Natural killer cell (primary cell): ENCODE results near the gene DNAL4. TPM values are rescaled to one million over a fixed set of nuclear protein-coding genes. Genes with fewer than 3 reads are reported as not detected.

ENCODE experiments used
- ATAC-seq, 3 donors: fragments of 150-1000 bp in 2 of 3; fragments of 200-7000 bp in 1 of 3; cut with Tn5 transposase; 1 replicate in 1 of 3; 2 replicates in 2 of 3; pipeline ENCODE4 v1.10.0; 2021; ENCODE audit warnings: mild to moderate bottlenecking in 2 of 3, moderate library complexity in 2 of 3
- DNase-seq, 2 donors: peaks; one replicate each; pipeline versions ENCODE4 v3.0.0 to v3.0.0-alpha.2; 2013 to 2021; ENCODE audit warnings: mixed read lengths in 1 of 2
- H3K27ac ChIP-seq: one replicate; pipeline ENCODE4 v1.5.1; 2013; ENCODE audit warnings: mild to moderate bottlenecking, low read length
- H3K27me3 ChIP-seq: one replicate; pipeline ENCODE4 v1.6.1; 2013; ENCODE audit warnings: low read length; ENCODE audit not compliant: control insufficient read depth, insufficient read depth
- H3K36me3 ChIP-seq: one replicate; pipeline ENCODE4 v1.6.1; 2013; ENCODE audit warnings: low read length; ENCODE audit not compliant: control insufficient read depth, insufficient read depth
- H3K4me1 ChIP-seq: one replicate; pipeline ENCODE4 v1.6.1; 2013; ENCODE audit warnings: low read length; ENCODE audit not compliant: control insufficient read depth, insufficient read depth
- H3K4me3 ChIP-seq: one replicate; pipeline ENCODE4 v1.5.1; 2013; ENCODE audit warnings: low read length
- H3K9me3 ChIP-seq: one replicate; pipeline ENCODE4 v1.6.1; 2013; ENCODE audit warnings: low read length; ENCODE audit not compliant: control insufficient read depth, insufficient read depth
- H3K27ac Mint-ChIP-seq, 2 donors: one replicate each; pipeline ENCODE4 v1.8.0; 2022; ENCODE audit warnings: mild to moderate bottlenecking in 2 of 2, mixed read lengths in 2 of 2, moderate library complexity in 1 of 2
- H3K27me3 Mint-ChIP-seq, 2 donors: one replicate each; pipeline ENCODE4 v1.8.0; 2022; ENCODE audit warnings: low read depth in 2 of 2, mixed read lengths in 2 of 2
- H3K36me3 Mint-ChIP-seq: one replicate; pipeline ENCODE4 v1.8.0; 2022; ENCODE audit warnings: mixed read lengths
- H3K4me1 Mint-ChIP-seq, 2 donors: one replicate each; pipeline ENCODE4 v1.8.0; 2022; ENCODE audit warnings: mixed read lengths in 2 of 2
- H3K4me3 Mint-ChIP-seq: one replicate; pipeline ENCODE4 v1.8.0; 2022; ENCODE audit warnings: mild to moderate bottlenecking, moderate library complexity, mixed read lengths
- H3K9me3 Mint-ChIP-seq, 2 donors: one replicate each; pipeline ENCODE4 v1.8.0; 2022; ENCODE audit warnings: mixed read lengths in 2 of 2
- WGBS: methylation state at CpG from one replicate; pipeline ENCODE4 v1.1.7; 2013; ENCODE audit warnings: missing lambda C conversion rate; ENCODE audit not compliant: insufficient coverage; 5-methylcytosine and 5-hydroxymethylcytosine counted together
- intact Hi-C: fragments of 100-400 bp; cut with micrococcal nuclease; formaldehyde crosslinking; loops from one replicate; pipeline ENCODE4 v1.14.2; 2022
- total RNA-seq, 4 donors: library from RNA; stranded (reverse); fragments of 120-200 nt in 1 of 4; gene quantifications; one replicate each; pipeline versions ENCODE4 v1.2.3 to v1.2.4, GENCODE V29; 2013 to 2022
- TF ChIP-seq, protein P1 (sequence below): fragments of 200-600 bp; IDR thresholded peaks from one replicate; pipeline ENCODE4 v1.8.0; 2022; ENCODE audit warnings: antibody characterized with exemption

Gene DNAL4
- total RNA-seq, 3 donors from 2014 or later (not counting 1 experiment from before 2014, with no cell fraction given): 5.4 to 9.8 (median 6.2) TPM

DNA sequence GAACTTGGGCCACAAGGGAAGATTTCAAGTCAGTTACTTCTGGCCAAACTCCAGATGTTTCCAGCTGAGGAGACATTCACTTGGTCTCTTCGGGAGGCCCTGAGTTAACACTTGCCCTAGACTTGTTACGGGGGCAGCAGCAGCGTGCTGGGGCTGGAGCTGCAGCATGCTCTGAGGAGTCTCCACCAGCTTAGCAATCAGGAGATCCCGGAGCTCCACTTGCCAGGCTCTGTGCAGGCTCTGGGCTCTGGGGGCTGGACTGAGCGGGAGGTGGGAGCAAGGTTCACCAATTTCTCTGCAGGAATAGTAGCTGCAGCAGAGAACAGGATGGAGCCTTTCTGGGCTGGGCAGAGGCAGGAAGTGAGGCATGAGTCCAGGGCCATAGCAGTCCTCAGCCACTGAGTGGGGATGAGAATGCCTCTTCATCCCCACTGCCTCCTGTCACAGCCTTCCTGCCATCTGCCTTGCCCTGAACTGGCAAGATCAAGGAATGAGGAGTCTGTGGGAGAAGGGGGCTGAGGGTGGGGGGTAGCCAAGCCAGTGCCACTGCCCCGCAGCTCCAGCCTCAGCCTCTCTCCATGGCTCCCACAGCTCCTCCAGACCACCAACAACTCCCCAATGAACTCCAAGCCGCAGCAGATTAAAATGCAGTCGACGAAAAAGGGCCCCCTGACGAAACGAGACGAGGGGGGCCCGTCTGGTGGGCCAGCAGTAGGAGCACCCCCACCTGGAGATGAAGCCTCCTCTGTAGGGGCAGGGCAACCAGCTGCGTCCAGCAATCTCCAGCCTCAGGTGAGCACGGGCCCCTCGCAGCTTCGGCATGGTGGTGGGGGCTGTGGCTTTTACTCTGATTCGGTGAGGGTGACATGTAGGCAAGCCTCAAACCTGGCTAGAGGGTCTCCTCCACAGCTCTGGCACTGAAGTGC lies 64.8 kb downstream of the DNAL4 start:
- Mint-ChIP-seq H3K4me3 (no peak overlapping the region), H3K4me1 (peaks cover 24 to 29% of the 10 kb centered on the region in 2 donors), H3K9me3 (no peaks in the 10 kb centered on the region), H3K27me3 (no peaks in the 10 kb centered on the region), H3K27ac (peak overlapping the region; percentile 24 to 86), H3K36me3 (peaks cover 9% of the 10 kb centered on the region)
- H3K27me3 ChIP-seq: no peaks in the 10 kb centered on the region
- intact Hi-C loops: no loop called here
- ATAC-seq (no peak), DNase-seq (no peak)
- TF ChIP-seq, protein P1, sequence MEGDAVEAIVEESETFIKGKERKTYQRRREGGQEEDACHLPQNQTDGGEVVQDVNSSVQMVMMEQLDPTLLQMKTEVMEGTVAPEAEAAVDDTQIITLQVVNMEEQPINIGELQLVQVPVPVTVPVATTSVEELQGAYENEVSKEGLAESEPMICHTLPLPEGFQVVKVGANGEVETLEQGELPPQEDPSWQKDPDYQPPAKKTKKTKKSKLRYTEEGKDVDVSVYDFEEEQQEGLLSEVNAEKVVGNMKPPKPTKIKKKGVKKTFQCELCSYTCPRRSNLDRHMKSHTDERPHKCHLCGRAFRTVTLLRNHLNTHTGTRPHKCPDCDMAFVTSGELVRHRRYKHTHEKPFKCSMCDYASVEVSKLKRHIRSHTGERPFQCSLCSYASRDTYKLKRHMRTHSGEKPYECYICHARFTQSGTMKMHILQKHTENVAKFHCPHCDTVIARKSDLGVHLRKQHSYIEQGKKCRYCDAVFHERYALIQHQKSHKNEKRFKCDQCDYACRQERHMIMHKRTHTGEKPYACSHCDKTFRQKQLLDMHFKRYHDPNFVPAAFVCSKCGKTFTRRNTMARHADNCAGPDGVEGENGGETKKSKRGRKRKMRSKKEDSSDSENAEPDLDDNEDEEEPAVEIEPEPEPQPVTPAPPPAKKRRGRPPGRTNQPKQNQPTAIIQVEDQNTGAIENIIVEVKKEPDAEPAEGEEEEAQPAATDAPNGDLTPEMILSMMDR: no peak
- H3K4me1 ChIP-seq: peaks cover 10% of the 10 kb centered on the region
- no peaks in the 10 kb centered on the region for H3K9me3 ChIP-seq
- 97% methylated on average over 17 of the region's 18 CpGs for WGBS
- H3K27ac ChIP-seq: no peak overlapping the region
- H3K4me3 ChIP-seq: no peak overlapping the region
- H3K36me3 ChIP-seq: peaks cover 82% of the 10 kb centered on the region

Other genes starting within 250 kb of the DNAL4 start
- gene DMC1, start 224.0 kb downstream of the DNAL4 start, total RNA-seq: 1 to 10 TPM in 1 of 3 donors, under 1 TPM in 2; 0.31 to 1.7 (median 0.63) TPM
- under 1 TPM; 0.07 to 0.29 (median 0.28) TPM for gene FAM227A, start 137.8 kb downstream of the DNAL4 start, total RNA-seq
- 10 to 100 TPM in 2 of 3 donors, 1 to 10 TPM in 1; 8.2 to 10.9 (median 10.8) TPM for gene CBY1, start 137.5 kb downstream of the DNAL4 start, total RNA-seq
- 10 to 100 TPM; 45.9 to 50.6 (median 47.5) TPM for gene TOMM22, start 112.2 kb downstream of the DNAL4 start, total RNA-seq
- gene JOSD1, start 93.2 kb downstream of the DNAL4 start, total RNA-seq: 100 to 1,000 TPM; 123 to 165 (median 128) TPM
- 100 to 1,000 TPM; 236 to 259 (median 249) TPM for gene GTPBP1, start 88.2 kb downstream of the DNAL4 start, total RNA-seq
- gene SUN2, start 38.1 kb downstream of the DNAL4 start, total RNA-seq: 1,000 to 10,000 TPM in 1 of 3 donors, 100 to 1,000 TPM in 2; 882 to 1,056 (median 886) TPM
- gene NPTXR, start 49.9 kb upstream of the DNAL4 start, total RNA-seq: 1 to 10 TPM; 4.8 to 8.2 (median 6.1) TPM
- gene CBX6, start 78.1 kb upstream of the DNAL4 start, total RNA-seq: 10 to 100 TPM; 68.0 to 81.5 (median 75.7) TPM
- gene APOBEC3A, start 163.5 kb upstream of the DNAL4 start, total RNA-seq: 10 to 100 TPM in 1 of 3 donors, 1 to 10 TPM in 1, under 1 TPM in 1; 0.66 to 48.1 (median 4.3) TPM
- 1 to 10 TPM; 1.7 to 2.3 (median 2.2) TPM for gene APOBEC3B, start 188.2 kb upstream of the DNAL4 start, total RNA-seq
- gene APOBEC3C, start 220.1 kb upstream of the DNAL4 start, total RNA-seq: 100 to 1,000 TPM; 144 to 168 (median 155) TPM
- gene APOBEC3D, start 227.0 kb upstream of the DNAL4 start, total RNA-seq: 10 to 100 TPM; 33.0 to 46.8 (median 37.9) TPM
- gene APOBEC3F, start 246.7 kb upstream of the DNAL4 start, total RNA-seq: 10 to 100 TPM; 30.1 to 54.4 (median 41.0) TPM